ENCODE results near the gene WDR48. TPM values are rescaled to one million over a fixed set of nuclear protein-coding genes. Genes with fewer than 3 reads are reported as not detected.

WDR48 gene
- total RNA-seq, 2 experiments from 2014 or later, result 33.2 to 34.7 TPM

DNA sequence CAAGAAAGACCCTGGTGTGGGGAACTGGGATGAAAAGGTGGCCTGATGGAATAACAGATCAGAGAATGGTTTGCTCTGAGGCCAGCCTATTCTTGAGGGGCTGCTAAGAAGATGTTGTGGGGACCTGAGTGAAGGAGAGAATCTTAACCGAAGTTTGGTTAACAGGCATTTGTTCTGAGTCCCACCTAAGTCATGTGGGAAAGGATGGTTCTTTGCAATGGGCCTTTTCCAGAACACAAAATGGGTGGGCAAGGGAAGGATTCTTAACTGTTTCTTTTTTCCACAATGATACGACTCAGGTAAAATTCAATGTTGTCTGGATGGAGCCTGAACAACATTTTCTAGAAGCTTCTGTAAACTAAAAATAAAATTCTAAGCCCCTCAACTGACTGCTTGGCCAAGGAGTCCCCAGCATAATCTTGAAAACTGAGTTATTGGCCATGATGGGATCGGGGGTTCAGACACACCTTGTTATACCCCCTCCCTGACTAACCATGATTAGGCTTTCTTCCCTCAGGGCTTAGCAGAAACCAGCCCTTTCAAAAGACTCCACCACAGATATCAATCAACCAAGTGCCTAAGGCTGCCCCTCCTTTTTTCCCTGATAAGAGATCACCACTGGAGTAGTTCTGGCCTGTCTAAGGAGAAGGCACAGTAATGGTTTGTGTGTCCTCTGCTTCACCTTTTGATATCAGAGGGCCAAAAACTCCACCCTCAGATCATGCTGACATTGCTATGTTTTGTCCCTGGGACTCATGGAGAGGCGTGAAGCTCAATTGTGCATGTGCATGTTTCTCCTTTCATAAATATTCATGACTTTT, 30.1 kb upstream of the WDR48 start:
- no peak overlapping the region for H3K27ac Mint-ChIP-seq
- intact Hi-C loops (cut with micrococcal nuclease), result no loop called here
- no peaks in the 10 kb centered on the region for H3K9me3 Mint-ChIP-seq
- DNase-seq (no peak), ATAC-seq (no peak)
- CTCF ChIA-PET, result interaction anchor here (0.7 to 2.1 kb wide), 3 partner anchors 8 to 21 kb away, joined by 3 to 6 read pairs (median 3); no protein-coding TSS in a partner anchor
- H3K27me3 Mint-ChIP-seq, result peaks cover 13% of the 10 kb centered on the region
- TF ChIP-seq, protein P1, sequence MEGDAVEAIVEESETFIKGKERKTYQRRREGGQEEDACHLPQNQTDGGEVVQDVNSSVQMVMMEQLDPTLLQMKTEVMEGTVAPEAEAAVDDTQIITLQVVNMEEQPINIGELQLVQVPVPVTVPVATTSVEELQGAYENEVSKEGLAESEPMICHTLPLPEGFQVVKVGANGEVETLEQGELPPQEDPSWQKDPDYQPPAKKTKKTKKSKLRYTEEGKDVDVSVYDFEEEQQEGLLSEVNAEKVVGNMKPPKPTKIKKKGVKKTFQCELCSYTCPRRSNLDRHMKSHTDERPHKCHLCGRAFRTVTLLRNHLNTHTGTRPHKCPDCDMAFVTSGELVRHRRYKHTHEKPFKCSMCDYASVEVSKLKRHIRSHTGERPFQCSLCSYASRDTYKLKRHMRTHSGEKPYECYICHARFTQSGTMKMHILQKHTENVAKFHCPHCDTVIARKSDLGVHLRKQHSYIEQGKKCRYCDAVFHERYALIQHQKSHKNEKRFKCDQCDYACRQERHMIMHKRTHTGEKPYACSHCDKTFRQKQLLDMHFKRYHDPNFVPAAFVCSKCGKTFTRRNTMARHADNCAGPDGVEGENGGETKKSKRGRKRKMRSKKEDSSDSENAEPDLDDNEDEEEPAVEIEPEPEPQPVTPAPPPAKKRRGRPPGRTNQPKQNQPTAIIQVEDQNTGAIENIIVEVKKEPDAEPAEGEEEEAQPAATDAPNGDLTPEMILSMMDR (IDR thresholded peaks at IDR 0.05), result no peak
- no peak overlapping the region for H3K4me3 Mint-ChIP-seq
- H3K4me1 Mint-ChIP-seq (ENCODE audit: low read depth), result no peaks in the 10 kb centered on the region
- POLR2A ChIA-PET, result interaction anchor here (0.6 to 0.7 kb wide), 2 partner anchors 268 to 1204 kb away, joined by 3 read pairs; no protein-coding TSS in a partner anchor
- H3K36me3 Mint-ChIP-seq (ENCODE audit: low read depth), result no peaks in the 10 kb centered on the region

DNA sequence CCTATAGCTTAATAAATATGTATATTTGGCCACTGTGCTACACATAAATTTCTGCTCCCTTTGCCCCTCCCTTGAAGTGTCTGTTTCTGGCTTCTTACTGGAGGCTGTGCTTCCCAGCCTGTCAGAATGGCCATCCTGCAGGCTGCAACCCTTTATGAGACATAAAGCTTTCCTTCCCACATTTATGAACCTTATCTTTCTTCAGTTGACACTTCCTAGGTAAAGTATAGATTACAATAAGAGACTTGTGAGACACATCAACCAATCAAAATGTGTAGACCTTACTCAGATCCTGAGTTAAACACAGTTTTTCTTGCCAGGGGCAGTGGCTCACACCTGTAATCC, 29.6 kb upstream of the WDR48 start:
- ChIA-PET CTCF (interaction anchor here (2.1 kb wide), 1 partner anchor 22 kb away, joined by 6 read pairs; no protein-coding TSS in a partner anchor), POLR2A (no interaction called here)
- no peaks in the 10 kb centered on the region for H3K9me3 Mint-ChIP-seq
- H3K36me3 Mint-ChIP-seq (ENCODE audit: low read depth), result no peaks in the 10 kb centered on the region
- DNase-seq (no peak), ATAC-seq (no peak)
- intact Hi-C loops (cut with micrococcal nuclease), result no loop called here
- H3K4me1 Mint-ChIP-seq (ENCODE audit: low read depth), result no peaks in the 10 kb centered on the region
- H3K27me3 Mint-ChIP-seq, result peaks cover 10% of the 10 kb centered on the region
- H3K4me3 Mint-ChIP-seq, result no peak overlapping the region
- no peak overlapping the region for H3K27ac Mint-ChIP-seq
- TF ChIP-seq, protein P1 (IDR thresholded peaks at IDR 0.05), result no peak

GRCh38 chr3:39024497-39024896, 27.3 kb upstream of the WDR48 start:
- no peak for ATAC-seq
- no peaks in the 10 kb centered on the region for H3K9me3 Mint-ChIP-seq
- POLR2A ChIA-PET, result no interaction called here

DNA sequence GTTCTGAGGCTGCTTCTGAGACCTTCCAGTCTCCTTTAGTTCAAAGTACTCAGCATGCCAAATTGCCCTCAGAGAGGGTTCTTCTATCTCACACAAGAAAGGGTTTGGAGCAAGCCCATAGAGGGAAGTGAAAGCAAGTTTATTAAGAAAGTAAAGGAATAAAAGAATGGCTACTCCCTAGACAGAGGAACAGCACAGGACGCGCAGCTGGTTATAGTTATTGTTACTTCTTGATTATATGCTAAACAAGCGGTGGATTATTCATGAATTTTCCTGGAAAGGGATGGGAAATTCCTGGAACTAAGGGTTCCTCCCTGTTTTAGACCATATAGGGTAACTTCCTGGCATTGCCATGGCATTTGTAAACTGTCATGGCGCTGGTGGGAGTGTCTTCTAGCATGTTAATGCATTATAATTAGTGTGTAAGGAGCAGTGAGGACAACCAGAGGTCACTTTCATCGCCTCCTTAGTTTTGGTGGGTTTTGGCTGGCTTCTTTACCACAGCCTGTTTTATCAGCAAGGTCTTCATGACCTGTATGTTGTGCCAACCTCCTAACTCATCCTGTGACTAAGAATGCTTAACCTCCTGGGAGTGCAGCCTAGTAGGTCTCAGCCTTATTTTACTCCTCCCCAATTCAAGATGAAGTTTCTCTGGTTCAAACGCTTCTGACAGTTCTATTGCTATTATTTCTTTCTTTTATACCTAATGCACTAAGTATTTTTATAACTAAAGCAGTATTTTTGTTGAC, 26.4 kb upstream of the WDR48 start:
- Mint-ChIP-seq H3K4me3 (no peak overlapping the region), H3K36me3 (ENCODE audit: low read depth) (no peaks in the 10 kb centered on the region), H3K27me3 (peaks cover 11% of the 10 kb centered on the region), H3K4me1 (ENCODE audit: low read depth) (no peaks in the 10 kb centered on the region), H3K27ac (no peak overlapping the region), H3K9me3 (no peaks in the 10 kb centered on the region)
- ChIA-PET POLR2A (no interaction called here), CTCF (interaction anchor here (1.7 kb wide), 1 partner anchor 26 kb away, joined by 8 read pairs; no protein-coding TSS in a partner anchor)
- TF ChIP-seq, protein P1 (IDR thresholded peaks at IDR 0.05), result no peak
- ATAC-seq (no peak), DNase-seq (peak; percentile 12)
- intact Hi-C loops (cut with micrococcal nuclease), result no loop called here

More at GRCh38 chr3:39024497-39024896, 27.3 kb upstream of the WDR48 start:
- H3K4me1 Mint-ChIP-seq (ENCODE audit: low read depth), result no peaks in the 10 kb centered on the region
- TF ChIP-seq, protein P1 (IDR thresholded peaks at IDR 0.05), result no peak
- intact Hi-C loops (cut with micrococcal nuclease), result no loop called here
- H3K27me3 Mint-ChIP-seq, result peaks cover 9% of the 10 kb centered on the region
- H3K27ac Mint-ChIP-seq, result no peak overlapping the region
- CTCF ChIA-PET, result no interaction called here
- DNase-seq, result no peak
- H3K36me3 Mint-ChIP-seq (ENCODE audit: low read depth), result no peaks in the 10 kb centered on the region
- H3K4me3 Mint-ChIP-seq, result no peak overlapping the region

DNA sequence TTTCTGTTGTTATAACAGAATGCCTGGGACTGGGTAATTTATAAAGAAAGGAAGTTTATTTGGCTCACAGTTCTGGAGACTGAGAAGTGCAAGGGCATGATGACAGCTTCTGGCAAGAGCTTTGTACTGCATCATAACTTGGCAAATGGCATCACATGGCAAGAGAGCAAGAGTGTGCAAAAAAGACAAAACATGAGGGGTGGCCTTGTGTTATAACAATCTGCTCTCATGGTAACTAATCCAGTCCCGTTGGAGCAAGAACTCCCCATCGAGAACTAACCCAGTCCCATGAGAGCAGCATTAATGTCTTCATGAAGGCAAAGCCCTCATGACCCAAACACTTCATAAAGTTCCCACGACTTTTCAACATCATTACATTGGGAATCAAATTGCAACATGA, 23.3 kb upstream of the WDR48 start:
- no peaks in the 10 kb centered on the region for H3K36me3 Mint-ChIP-seq (ENCODE audit: low read depth)

More for the DNA sequence above, 23.3 kb upstream of the WDR48 start:
- ChIA-PET POLR2A (no interaction called here), CTCF (interaction anchor here (1.2 kb wide), 1 partner anchor 29 kb away, joined by 4 read pairs; no protein-coding TSS in a partner anchor)
- TF ChIP-seq, protein P1 (IDR thresholded peaks at IDR 0.05), result no peak
- Mint-ChIP-seq H3K4me1 (ENCODE audit: low read depth) (no peaks in the 10 kb centered on the region), H3K27ac (no peak overlapping the region), H3K27me3 (peaks cover 13% of the 10 kb centered on the region), H3K9me3 (no peaks in the 10 kb centered on the region), H3K4me3 (no peak overlapping the region)
- intact Hi-C loops (cut with micrococcal nuclease), result no loop called here
- DNase-seq (no peak), ATAC-seq (no peak)
